Stimulated activated CD4-positive, alpha-beta T cell treated with anti-CD3 and anti-CD28 coated beads, TNF-alpha, amount 100 ng/mL, for 4 hours (primary cell): ENCODE data around the gene FAF2.

Experiments used
- DNase-seq, 3 experiments: peaks; one replicate each; pipeline ENCODE4 v3.0.0-alpha.2; 2020; ENCODE audit warnings: low read depth in 3 of 3

Gene FAF2

GRCh38 chr5:176530393-176530982 is 82.3 kb downstream of the FAF2 start:
- DNase-seq = no peak

DNA sequence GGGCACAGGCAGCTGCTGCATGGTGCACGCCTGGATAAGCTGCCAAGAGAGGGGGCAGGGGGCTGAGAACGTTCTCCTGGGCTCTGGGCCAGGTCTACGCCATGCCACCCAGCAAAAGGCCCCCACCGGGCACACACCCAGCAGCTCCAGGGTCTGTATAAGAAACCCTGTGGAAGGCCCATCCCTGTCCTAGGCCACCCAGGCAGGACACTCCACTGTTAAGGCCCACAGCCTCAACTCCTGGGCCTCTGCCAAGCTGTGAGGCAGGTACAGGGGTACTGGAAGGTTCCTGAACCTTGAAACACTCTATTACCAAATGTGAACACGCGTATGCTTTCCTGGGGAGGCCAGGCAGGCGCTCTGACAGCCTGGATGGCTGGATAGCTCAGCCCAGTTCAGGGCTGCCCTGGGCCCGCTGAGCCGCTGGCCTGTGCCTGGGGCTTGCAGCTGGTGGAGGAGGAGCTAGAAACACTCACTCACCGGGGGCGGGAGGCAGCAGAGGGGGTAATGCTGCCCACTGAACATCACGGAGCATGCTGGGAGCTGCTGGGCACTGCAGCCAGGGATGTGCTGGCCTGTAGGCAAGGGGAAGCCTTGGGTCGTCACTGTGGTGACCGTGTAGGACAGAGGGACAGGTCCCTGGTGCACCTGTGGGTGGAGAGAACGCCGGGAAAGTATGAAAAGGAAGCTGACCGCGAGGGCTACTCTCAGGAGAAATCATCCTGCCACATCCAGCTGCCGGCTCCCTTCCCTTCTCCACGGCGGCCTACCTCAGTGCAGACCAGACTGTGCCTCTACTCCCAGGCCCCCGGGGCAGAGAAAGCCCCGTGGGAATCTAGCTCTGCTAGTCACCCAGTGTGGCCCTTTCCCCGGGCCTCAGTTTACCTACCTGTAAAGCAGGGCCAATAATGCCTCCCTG is 83.1 kb downstream of the FAF2 start:
- DNase-seq = no peak

DNA sequence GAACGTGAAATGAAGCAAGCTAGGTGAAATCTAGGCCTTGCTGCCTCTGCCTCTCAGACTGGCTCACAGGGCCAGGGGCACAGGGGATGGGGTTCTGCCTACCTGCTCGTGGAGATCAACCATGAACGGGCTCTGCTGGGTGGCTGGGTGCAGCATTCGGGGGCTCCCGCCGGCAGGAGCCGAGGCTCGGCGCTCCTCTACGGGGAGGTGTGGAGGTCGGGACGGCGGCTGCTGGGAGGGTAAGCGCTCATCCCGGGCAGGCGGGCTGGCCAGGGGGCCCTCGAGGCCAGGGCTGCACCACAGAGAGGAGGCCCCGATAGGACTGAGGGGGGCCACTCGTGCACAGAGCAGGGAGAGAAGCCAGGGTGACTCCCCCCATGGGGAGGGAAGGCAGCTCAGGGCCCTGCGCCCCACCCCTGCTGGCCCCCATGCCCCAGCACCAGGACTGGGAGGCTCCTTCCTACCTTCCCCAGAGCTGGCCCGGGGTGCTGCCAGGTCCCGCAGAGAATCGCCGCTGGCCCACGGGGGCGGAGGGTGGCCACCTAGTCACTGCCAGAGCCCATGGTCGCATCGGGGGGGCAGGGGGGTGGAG is 83.8 kb downstream of the FAF2 start:
- no peak for DNase-seq

GRCh38 chr5:176532795-176533194 is 84.6 kb downstream of the FAF2 start:
- no peak for DNase-seq

DNA sequence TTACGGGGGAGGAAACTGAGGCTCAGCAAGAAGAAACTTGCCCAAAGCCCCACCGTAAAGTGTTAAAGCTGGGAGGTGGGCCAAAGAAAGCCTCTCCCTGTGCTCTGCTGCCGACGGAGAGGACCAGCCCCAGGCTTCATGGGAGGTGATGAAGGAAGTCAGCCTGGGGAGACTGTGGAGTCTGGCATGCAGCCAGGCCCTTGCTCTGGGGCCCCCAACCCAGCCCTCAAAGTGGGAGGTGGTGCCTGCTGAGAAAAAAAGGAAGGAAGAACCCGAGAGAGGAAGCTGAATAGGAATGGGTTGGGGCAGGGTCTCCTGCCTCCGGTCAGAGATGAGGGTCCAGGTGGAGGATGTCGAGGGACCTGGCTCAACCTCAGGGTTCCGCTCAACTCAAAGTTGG is 85.2 kb downstream of the FAF2 start:
- DNase-seq = no peak

GRCh38 chr5:176533894-176534611 is 85.9 kb downstream of the FAF2 start:
- DNase-seq = no peak

DNA sequence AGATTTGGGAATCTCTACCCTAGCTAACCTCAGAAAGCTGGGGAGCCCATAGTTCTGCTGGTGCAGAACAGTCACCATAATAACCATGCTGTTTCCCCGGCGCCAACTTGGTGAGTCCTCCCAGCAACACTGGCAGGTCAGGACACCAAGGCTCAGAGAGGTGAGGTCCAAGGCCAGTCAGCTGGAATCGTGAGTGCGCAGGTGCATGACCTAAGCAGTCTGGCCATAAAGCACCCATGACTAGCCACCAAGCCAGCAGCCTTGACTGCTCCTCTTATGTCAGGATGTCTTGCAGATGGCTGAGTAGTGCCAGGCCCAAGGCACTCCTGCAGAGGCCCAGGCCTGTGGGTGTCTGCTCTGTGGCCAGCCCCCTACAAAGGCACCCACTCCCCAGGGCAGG is 86.5 kb downstream of the FAF2 start:
- DNase-seq = no peak

DNA sequence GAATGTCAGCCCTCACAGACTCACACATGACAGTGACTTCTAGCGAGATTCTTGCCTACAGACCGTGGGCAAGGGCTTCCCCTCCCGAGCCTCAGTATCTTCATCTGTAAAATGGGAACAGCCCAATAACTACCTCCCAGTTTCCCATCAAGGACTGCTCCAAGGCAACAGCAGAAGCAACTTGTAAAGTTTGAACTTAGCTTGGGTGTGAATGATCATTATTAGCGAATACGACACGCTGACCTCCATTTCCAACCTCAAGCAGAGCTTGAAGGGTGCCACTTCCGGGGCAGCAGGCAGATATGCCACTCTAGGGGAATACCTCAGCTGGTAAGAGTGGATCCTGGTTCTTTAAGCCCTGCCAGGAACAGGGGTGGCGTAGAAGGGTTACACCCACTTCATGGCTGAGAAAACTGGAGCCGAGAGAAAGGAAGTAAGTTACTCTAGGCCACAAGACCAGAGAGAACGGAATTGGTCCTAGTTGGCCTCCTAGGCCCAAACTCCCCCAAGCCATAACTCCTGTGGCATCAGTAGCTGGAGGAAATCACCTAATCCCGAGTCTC is 87.0 kb downstream of the FAF2 start:
- no peak for DNase-seq

DNA sequence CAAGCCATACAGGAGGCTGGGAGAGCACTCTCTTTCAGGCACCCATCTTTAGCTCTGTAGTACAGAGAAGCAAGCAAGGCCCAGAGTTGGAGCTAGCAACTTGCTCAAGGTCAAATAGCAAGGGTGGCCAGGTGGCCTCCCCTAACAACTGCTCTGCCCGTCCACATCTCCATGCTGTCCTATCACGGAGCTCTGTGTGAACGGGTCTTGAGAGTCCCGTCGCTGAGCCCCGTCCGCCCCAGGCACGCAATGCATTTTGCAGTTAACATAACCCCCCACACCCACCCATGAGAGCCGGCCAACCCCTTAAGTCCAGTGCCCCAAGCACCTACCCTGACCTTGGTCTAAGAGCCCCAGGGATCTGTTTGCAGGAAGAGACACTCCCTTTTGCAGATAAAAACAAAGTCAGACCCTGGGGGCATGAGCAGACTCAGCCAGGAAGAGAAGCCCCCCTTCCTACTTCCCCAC is 87.5 kb downstream of the FAF2 start:
- no peak for DNase-seq

- peak; percentile 55 to 68 (median 56) for DNase-seq
Measured at GRCh38 chr5:176536132-176536901, 88.1 kb downstream of the FAF2 start.

DNA sequence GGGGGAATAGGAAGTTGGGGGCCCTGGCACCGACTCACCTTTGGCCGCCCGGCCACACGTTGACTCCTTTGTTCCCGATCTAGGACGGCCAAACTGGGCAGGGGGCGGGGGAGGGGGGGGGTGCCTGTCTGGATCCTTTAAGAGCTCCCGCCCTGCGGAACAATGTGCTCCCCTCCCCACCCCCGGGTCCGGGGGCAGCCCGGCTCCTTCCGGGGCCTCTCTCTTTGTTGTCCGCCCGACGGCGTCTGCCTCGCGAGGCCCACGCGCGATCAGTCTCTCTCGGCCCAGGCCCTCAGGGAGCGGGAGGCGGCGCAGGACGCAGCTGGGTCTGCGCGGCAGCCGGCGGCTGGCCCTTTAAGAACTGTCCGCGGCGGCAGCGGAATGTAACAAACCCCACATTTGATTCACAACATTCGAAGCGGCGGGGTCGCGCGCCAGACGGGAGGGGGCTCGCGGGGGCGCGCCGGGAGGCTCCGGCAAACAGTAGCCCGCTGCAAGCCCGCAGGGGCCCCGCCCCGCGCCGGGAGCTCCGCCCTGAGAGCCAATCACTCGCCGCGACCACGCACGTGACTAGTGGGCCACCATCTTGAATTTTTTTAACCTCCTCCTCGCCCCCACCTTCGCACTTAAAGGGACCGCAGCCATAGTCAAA is 88.8 kb downstream of the FAF2 start, which contains the start of gene RNF44:
Gene RNF44, minus strand, starts transcription at position 501 of the 652 bp plus-strand sequence. CDS start 4,930 bp downstream, outside the sequence.
- DNase-seq = peak; percentile 93 to 97 (median 95)

- DNase-seq = peak; percentile 83 to 96 (median 93)
Measured at GRCh38 chr5:176537554-176538229, 89.5 kb downstream of the FAF2 start.

DNA sequence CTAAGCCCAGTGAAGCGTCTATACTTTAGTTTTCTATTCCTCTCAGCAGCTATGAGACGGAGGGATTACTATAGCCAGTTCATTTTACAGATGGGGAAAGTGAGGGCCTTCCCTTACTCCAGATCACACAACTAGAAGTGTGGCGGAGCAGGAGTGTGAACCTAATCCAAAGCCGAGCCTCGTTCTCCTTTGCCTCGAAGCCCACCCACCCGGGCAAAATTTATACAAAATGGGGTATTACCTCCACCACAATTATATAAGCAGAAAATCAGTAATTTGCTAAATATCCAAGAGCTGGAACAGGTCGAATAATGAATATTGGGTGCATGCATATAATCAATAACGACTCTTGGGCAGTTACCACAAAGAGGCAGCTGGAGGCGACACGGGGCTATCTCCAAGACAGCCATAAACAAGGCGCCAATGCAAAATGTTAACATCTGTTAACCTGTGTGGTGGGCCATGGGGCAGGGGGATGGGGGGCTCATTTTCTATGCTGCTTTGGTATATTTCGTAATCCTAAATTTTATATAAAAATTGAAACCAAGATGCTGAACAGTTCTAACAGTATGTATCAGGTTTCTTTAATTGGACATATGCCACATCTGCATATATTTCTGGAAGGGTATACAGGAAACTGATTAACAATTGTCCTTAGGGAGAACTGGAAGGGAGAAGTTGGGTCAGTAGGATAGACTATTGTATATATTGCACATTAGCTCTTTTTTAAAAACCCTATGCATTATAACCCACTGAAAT is 90.2 kb downstream of the FAF2 start:
- no peak for DNase-seq

DNA sequence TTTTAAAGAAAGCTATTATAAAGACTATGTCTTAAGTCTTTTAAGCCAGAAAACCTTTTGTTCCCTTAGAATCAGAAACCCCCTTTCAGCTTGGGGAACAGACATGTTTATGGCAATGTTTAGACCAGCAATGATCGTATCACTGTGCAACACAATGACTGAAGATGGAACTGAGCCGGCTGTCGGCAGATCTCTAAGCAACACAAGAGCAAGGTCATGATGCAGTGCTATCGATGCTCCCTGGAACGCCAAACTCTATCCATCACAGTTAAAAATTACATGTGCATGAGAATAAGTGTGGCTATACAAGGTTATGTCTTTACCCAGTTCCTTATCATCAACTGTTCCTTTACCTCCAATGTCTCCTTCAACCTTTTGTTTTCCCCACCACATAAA is 90.8 kb downstream of the FAF2 start:
- DNase-seq = no peak

GRCh38 chr5:176540476-176540899 is 92.3 kb downstream of the FAF2 start:
- no peak for DNase-seq

- no peak for DNase-seq
Measured at GRCh38 chr5:176540956-176541337, 92.8 kb downstream of the FAF2 start.

DNA sequence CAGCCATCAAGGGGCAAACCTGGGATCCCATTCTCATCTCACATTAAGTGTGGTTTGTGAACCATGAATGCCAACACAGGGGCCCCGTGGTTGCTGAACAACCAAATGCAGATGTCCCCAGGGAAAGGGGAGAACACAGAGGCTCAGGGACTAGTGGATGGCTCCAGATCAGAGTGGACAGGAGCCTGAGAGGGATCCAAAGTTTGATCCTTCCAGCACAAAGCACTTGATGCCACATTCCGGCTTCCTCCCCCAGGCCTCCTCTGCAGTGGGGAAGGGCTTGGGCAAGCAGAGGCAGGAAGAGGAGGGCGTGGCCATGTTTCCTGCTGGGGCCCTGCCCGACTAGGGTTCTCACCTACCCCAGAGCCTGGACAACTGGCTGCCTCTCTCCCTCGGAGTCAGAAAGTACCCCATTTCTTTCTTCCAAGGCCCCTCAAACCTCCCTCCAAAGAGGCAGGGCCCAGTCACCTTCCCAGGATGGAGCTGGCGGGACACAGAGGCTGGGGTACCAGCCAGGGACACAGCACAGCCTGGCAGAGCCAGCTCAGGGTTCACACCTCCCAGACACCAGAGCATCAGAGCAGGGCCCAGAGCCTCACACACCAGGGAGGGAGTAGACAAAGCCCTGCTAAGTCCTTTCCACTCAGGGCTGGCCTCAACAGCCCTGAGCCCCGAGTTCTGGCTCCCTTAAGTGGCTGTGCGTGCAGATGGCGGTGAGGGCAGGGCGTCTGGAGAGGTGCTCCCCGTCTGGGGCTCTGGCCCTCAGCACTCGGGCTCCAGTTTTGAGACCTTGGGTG is 93.4 kb downstream of the FAF2 start:
- DNase-seq = peak in 2 of 3 experiments; percentile 38 to 45

DNA sequence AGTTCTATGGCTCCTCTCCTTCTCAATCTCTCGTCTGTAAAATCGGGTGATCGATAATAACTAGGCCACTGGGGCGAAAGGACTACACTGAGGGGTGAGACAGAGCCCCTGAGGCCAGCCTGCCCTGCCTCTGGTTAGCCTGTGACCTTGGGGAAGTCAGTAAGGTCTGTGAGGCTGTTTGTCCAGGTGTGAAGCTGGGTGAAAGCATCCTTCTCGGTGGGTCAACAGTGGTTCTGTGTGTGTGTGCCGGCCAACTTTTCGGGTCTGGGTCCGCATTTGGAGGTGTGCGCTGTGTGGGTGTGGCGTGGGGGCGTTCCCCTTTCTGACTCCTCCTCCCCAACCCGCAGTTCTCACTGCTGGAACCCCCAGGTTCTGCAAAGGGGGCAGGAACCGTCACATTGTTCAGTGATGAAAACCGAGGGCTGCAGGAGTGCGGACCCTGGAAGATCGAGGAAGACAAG is 94.0 kb downstream of the FAF2 start:
- peak in 2 of 3 experiments; percentile 48 to 55 for DNase-seq
